Left hindlimb (tissue), 1 donor: ENCODE results near the gene RFX2.
"Not testable (repeated sequence)": the region's sequence is repeated elsewhere in the genome, so short reads cannot be mapped to it uniquely, and the experiment has no call there.

Experiments
- DNase-seq: peaks from one replicate; pipeline ENCODE4 v3.0.0-alpha.2; 2018

The RFX2 gene

DNA sequence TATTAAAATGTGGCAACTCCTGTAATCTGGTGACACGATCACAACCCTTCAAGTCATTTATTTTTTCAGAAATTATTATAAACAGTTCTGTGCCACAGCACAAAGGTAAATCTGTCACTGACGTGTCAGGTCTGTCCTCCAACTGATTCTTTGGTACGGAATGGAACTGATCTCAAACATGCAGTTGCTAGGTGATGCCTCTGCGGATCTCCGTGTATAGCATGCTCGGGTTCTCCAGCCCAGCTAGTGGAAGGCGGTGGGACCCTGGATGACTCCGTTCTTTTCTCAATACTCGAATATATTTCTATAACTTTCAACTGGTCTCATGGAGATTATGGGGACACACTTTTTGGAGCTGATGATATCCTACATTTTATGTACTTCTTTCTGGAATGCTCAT, 143.4 kb downstream of the RFX2 start:
- no peak for DNase-seq

GRCh38 chr19:5966215-5966614, 144.1 kb downstream of the RFX2 start:
- no peak for DNase-seq

DNA sequence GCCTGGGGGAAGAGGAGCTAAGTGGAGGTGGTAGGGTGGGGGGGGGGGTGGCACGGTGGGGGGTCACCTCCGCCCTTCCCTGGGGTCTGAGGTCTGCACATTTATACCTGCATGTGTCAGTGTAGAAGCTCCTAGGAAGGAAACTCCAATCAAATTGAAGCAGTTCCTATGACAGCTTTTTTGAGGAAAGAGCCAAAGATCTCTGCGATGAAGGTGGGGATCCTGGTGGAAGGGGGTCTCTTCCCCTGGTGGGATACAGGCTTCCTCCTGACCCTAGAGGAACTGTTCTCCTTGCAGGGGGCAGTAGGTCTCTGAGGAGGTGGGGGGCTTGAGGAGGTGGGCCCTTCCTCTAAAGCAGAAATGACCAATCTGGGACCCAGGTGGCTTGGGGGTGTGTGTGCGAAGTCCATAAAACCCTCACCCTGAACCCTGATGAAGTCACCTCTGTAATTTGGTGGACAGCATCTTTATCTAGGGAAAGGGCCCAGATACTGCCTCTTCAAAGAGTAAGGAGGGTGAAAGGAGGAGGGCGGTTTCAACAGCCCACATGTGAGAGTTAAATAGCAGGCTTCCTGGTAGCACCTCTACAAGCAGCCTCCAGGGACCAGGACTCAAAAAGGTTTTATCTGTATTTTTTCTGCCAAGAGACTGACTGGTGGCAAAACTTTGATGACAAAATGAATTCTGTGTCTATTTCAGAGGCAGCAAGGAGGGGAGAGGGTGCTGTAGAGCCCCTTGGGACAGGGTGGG, 145.3 kb downstream of the RFX2 start:
- no peak for DNase-seq

- no peak for DNase-seq
Observed at GRCh38 chr19:5963855-5964254, 146.4 kb downstream of the RFX2 start.

- not testable (repeated sequence) for DNase-seq
Observed at GRCh38 chr19:5963259-5963658, 147.0 kb downstream of the RFX2 start.

- DNase-seq = no peak
Observed at GRCh38 chr19:5961969-5962945, 148.0 kb downstream of the RFX2 start.

DNA sequence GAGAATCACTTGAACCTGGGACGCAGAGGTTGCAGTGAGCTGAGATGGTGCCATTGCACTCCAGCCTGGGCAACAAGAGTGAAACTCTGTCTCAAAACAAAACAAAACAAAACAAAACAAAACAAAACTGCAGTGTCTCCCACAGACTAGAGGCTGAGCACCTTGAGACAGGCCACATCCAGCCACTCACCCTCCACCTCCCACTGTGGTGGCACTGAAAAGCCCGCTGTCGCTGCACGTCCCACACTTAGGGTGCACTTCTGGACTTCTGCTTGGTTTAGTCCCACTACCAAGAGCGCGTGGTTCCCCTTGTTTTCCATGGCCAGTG, 148.7 kb downstream of the RFX2 start:
- not testable (repeated sequence) for DNase-seq

- DNase-seq = no peak
Observed at GRCh38 chr19:5960005-5961001, 150.0 kb downstream of the RFX2 start.

DNA sequence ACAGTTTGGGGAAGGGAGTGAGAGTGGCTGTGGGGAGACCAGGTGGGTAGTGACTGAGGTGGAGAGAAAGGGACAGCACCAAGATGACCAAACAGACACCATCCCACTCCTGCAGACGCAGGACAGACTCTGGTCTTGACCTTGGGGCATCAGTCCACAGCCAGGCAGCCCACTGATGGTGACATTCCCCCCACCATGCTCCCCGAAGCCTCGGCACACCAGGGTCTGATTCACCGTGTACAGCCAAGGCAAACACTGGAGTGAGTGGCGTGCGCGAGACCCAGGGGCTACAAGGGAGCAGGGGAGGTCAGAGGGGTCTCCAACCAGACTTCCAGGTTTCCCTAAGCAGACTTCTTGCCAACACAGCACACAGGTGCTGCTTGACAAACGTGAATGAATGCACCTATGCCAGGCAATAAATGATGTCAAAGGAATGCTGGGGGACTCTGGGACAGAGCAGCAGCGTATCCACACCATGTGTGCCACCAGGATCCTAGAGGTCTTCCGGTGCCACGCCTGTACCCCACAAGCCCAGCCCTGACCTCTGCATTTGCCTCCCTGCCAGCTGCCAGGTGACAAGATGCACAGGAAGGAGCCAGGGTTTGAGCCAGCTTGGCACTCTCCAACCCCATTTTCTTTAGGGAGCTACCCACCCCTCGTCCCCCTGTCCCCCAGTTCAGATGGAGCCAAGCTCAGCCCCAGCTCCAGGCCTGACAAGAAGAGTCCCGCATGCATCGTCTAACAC, 150.9 kb downstream of the RFX2 start:
- DNase-seq = no peak

- DNase-seq = no peak
Observed at GRCh38 chr19:5958851-5959122, 151.5 kb downstream of the RFX2 start.

DNA sequence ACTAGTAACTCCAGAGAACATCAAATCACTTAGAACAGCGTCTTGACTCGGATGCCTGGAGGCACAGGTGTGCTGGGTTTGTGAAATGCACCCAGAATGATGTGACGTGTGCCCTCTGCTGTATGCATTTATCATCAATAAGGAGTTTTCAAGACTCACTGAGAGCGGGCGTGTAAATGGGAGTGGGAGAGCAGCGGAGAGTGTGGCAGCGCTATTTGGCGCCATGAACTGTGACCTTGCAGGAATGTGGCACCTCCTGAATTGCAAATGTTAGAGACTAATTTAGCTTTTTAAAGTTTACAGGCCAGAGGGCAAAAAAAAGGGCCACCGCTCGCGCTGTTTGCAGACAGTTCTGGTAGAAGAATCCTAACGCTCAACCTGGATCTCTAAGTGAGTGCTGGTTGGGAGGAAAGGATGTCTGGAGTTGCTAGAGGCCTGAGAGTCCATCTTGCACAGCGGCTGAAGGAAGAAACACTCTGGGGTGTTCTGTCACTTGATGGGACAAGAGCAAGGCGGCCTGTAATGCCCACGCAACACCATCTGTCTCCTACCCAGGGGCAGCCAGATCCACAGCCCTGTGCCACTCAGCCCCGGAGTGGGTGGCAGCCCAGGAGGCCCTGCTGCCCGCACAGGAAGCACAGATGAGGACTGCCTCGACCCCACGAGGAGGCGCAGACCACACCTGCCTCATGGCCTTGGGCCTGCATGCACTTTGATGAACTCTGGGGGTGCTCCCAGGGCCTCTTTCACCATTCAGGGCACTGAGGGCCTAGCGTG, 152.0 kb downstream of the RFX2 start:
- no peak for DNase-seq

GRCh38 chr19:5957170-5957569, 153.1 kb downstream of the RFX2 start:
- DNase-seq = no peak

- DNase-seq = no peak
Observed at GRCh38 chr19:5956728-5957127, 153.6 kb downstream of the RFX2 start.

DNA sequence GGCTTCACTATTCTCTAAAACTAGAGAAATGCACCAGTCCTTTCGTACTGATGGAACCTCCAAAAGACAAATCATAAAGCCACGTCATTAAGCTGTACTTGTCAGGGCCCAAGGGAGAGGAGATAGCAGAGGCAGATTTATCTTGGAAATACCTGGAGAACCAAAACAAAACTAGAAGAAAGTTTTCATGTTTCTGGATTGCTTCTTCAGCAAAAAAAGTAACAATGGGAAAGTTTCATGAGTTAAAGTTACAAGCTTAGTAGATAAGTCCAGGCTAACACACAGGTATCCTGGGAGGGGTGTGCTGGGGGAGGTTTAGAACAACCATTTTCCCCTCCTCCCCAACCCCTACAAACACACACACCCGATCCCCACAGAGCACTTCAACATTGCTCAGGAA, 154.0 kb downstream of the RFX2 start:
- DNase-seq = no peak

DNA sequence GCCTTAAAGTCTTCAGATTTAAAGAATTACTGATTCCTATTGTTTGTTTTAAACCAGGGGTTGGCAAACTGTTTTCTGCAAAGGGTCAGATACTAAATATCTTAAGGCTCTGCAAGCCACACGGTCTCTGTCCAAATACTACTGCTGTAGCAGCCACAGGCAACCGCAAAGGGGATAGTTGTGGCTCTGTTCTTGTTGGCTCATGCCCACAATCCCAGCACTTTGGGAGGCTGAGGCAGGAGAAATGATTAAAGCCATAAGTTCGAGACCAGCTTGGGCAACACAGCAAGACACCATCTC, 154.7 kb downstream of the RFX2 start:
- DNase-seq = no peak

GRCh38 chr19:5954293-5954692, 156.0 kb downstream of the RFX2 start:
- no peak for DNase-seq

DNA sequence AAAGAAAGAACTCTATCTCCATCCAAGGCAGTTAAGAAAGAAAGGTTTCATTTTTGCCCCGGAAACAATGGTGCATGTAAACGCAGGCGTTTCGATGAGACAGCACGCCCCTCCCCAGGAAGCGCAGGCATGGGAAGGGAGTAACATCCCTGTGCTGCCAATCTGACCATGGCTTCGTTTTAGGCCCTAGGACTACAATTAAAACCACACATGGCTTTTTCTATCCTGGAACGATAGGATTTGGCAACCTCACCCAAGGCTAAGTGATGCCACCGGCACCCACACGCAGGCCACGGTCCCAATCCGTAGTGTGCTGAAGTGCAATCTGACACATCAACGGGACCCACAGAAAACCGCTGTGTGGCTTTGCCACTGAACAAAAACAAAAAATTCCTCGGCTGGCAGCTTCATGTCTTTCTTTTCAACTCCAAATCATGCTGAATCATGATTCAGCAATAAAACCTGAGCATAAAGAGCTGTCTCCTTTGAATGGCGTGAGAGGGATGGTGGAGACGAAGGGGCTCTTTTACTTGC, 156.6 kb downstream of the RFX2 start:
- DNase-seq = no peak

GRCh38 chr19:5953030-5953589, 157.2 kb downstream of the RFX2 start:
- DNase-seq = no peak

GRCh38 chr19:5952193-5953029, 157.9 kb downstream of the RFX2 start:
- no peak for DNase-seq

GRCh38 chr19:5951338-5951861, 158.9 kb downstream of the RFX2 start:
- no peak for DNase-seq
